ENCODE data around the gene CFAP54.
A peak's percentile ranks its signal among the peaks of the same experiment; 100 is the strongest.
"Not testable (repeated sequence)": the region's sequence is repeated elsewhere in the genome, so short reads cannot be mapped to it uniquely, and the experiment has no call there.

CFAP54 gene

DNA sequence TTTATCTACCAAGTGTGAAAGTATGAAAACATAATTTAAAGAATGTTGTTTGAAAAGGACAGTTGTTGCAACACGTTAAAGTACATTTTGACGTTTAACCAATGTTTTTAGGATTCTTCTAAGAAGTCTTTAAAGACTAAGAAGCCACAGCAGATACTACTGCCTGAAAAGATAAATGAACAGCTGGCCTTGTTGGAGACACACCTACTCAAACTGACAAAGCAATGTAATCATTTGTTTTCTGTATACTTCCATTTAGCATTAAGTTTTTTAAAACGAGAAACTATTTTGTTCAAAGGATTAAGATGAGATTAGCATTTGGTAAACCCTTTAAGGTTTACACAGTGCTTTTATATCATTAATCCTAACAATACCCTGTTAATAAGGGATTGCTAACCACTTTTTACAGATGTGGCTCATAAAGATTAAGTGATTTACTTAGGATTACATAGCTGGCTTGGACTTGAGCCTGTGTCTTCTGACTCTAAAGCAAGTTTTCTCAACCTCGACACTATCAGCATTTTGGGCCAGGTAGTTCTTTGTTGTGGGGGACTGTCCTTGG is 134.4 kb downstream of the CFAP54 start:
- no peak for DNase-seq

DNA sequence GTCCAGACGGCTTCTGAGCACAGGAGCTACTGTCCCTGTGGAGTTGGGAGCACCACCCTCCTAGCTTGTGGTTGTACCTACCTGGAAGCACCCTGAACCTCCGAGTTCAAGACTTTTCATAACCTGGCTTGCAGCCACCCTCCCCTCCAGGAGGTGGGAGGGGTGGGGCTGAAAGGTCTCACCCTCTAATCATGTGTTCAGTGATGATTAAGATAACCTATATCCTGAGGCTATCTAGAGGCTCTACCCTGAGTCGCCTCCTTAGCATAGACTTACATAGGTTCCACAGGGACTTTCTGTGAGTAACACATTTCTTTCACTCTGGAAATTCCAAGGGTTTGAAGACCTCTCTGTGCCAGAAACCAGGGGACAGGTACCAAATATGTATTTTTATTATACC is 146.5 kb downstream of the CFAP54 start:
- DNase-seq = no peak

DNA sequence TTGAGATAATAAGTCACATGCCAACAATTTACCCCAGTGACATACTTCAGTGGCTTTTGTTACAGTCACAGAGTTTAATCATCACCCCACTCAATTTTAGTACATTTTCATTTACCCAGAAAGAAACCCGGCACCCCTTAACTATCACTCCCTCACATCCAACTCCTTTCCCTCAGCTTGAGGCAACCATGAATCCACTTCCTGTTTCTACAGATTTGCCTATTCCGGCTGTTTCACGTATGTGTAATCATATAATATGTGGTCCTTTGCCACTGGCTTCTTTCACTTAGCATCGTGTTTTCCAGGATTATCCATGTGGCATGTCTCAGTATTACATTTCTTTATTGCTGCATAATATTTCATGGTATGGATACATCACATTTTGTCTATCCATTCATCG is 147.5 kb downstream of the CFAP54 start:
- DNase-seq = no peak

DNA sequence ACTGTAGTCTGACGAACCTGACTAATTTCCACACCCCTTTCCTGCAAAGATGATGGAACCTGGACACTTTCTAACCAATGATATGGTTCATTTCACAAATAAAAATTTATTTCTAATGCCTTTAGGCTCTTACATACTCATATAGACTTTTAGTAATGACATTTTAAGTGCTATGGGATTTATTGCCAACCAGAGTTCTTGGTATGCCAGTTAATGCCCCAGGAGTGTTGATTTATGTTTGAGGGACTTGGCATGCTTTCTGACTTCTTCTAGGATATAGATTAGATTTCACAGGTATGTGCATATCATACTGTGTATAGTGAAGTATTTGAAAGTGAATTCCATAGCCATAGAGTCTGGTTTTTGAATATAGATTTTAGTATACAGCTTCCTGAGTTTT is 159.5 kb downstream of the CFAP54 start:
- DNase-seq = no peak

DNA sequence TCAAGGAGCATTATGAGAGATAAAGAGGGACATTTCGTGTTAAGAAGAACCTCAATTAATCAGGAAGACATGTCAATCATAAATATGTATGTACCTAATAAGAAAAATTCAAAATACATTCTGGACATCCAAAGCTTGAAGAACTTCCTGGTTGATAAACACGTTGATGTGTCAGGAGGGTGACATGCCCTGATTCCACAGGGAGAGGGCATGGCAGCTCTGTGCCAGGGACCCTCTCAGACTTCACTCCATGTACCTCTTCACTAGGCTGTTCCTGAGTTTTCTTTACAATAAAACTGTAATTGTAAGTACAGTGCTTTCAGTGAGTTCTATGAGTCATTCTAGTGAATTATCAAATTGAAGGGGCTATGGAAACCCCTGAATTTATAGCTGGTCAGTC is 163.5 kb downstream of the CFAP54 start:
- no peak for DNase-seq

DNA sequence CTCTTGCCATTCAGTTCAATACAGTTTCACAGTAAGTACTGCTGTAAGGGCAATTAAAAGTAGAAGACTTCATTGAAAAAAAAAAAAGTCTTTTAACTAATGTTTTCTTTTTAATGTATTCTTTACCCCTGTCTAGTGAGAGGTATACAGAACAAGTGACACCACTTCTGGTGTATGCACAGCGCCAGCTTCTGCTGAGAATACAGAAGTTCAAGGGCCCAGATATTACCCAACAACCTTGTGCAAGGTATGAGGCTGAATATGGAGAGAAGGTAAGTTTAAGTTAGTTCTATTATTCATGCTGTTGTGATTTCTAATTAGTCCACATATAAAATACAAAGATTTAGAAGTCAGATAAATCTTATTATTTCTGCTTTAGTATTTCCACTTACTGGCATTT is 168.7 kb downstream of the CFAP54 start:
- no peak for DNase-seq

DNA sequence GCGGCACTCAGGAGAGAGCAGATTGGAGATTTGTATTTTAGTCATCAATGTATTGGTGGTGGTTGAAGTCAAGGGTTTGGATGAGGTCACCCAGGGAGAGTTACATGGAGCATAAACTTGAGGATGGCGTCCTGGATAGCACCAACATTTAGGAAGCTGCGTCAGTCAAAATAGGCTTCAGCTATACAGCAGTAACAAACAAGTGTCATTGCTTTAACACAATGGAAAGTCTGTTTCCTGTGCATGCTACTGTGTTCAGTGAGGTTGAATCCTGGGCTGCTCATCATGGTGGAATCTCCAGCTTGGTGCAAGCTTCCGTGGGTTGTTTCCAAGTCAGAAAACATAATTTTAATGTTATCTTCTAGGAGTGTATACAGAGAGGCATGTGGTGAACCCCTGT is 180.4 kb downstream of the CFAP54 start:
- no peak for DNase-seq

DNA sequence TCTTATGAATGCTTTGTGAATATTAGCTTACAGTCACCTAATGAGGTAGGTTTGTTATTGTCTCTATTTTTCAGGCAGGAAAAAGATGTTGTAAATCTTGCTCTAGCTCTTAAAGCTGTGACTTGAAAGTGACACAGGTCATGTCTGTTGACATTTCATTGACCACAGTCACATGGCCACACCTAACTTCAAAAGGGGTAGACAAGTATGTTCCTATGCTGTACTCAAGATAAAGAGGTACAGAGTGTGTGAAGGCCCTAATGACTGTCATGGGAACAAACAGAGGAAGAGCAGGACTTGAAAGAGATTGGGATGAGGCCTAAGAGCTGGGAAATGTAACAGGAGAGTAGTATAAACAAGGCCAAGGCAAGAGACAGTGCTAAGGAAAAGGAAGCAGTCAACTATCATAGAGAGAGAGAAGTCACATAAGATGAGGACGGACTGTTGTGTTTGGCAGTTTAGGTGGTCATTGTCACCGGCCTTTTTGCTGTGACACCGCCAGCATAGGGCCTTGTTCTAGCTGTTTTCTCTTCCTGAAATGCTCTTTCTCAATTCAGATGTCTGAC is 181.0 kb downstream of the CFAP54 start:
- no peak for DNase-seq

DNA sequence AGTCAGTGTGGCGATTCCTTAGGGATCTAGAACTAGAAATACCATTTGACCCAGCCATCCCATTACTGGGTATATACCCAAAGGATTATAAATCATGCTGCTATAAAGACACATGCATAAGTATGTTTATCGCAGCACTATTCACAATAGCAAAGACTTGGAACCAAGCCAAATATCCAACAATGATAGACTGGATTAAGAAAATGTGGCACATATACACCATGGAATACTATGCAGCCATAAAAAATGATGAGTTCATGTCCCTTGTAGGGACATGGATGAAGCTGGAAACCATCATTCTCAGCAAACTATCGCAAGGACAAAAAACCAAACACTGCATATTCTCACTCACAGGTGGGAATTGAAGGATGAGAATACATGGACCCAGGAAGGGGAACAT is 186.1 kb downstream of the CFAP54 start:
- DNase-seq = not testable (repeated sequence)

DNA sequence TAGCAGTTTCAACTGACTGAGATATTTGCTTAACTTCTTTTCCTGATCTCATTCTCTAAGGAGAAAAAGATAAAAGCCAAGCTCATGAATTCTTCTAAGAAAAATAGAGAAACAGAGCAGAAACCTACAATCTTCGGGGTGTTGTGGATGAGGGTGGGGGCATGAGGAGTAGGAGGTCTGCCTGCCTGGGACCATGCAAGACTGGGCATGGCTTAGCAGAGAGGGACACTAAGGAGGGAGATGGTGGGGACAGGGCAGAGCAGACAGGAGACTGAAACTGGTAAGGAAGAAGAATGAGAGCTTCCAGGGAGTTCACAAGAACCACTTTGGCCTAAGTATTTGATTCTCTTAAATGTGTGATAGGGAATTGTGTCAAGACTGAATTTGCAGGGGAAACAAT is 188.0 kb downstream of the CFAP54 start:
- no peak for DNase-seq

DNA sequence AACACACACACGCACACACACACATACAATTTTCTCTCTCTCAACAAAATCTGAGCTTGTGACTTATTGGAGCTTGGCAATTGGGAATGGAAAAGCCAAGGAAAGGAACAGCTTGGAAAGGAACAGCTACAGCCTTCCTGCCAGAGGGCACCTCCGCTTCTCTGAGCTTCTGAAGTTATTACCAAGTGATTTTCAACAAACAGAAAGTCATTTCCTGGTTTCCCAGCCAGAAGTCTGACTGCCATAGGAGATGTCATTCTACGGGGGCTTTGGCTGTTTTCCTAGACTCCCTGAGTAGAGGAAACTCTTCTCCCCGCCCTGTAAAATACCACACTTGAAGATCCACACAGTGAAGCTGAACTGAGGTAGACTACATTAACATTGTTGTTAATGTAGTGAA is 198.3 kb downstream of the CFAP54 start:
- DNase-seq = no peak

DNA sequence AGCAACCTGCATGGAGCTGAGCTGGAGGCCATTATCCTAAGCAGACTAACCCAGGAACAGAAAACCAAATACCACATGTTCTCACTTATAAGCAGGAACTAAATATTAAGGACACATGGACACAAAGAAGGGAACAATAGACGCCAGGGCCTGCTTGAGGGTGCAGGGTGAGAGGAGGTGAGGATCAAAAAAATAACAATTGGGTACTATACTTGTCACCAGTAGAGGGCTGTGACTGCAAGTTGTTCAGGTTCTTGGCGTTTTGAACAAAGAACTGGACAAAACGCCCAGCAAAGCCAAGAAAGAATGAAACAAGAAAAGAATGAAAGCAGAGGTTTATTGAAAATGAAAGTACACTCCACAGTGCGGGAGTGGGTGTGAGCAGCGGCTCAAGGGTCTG is 209.1 kb downstream of the CFAP54 start:
- no peak for DNase-seq

DNA sequence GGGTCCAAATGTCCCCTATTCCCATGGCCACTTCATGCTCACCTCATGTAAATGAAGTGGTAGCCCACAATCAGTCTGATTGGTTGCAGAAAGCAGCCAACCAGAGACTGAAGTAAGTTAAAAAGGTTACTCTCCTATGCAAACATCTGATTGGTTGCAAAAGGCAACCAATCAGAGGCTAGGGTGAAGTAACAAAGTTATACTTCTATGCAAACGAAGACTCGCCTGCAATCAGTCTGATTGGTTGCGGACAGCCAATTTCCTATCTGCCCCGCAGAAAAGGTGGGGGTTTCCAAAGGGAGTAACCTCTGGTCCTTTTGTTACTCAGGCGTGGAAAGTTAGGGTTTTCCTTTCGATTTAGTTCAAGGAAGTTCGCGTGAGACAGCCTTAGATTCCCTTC is 209.6 kb downstream of the CFAP54 start:
- no peak for DNase-seq

DNA sequence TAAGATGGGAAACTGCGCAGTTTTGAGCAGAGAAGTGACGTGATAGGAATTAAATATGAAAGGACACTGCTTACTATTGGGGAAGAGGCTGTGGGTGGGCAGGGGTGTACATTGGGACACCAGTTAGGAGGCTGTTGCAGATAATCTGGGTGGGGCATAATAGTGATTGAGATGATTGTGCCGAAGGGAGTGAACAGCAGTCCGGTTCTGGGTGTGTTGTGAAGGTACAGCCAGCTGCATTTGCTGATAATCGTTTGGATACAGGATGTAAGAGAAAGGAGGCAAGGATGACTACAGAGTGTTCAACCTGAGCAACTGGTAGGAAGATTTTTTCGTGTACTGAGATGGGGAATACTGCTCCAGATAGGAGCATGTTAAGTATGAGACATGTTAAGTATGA is 212.5 kb downstream of the CFAP54 start:
- no peak for DNase-seq

DNA sequence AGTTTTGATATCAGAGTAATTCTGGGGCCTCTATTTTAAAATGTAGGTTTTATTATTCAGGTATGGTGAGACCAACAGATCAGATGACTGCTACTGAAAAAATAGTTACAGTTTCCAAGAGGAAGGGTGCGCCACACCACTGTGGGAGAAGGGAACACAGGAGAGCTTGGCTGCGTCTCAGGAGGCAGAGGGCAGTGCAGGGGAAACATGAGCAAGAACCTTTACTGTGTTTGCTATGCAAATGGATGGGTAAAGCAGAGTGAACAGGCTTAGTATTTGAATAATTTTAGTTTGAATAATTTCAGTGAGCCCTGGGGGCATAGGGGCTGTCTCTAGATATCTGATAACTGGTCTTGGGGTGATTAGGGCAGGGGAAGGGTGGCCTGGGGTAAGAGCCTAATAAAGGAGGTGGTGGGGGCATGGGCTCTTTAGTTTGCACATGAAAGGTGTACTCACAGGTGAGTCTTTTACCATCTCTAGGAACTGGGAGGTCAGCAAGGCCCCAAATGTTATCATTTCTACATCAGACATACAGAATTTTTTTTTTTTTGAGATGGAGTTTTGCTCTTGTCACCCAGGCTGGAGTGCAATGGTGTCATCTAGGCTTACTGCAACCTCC is 220.9 kb downstream of the CFAP54 start:
- DNase-seq = peak; percentile 54

DNA sequence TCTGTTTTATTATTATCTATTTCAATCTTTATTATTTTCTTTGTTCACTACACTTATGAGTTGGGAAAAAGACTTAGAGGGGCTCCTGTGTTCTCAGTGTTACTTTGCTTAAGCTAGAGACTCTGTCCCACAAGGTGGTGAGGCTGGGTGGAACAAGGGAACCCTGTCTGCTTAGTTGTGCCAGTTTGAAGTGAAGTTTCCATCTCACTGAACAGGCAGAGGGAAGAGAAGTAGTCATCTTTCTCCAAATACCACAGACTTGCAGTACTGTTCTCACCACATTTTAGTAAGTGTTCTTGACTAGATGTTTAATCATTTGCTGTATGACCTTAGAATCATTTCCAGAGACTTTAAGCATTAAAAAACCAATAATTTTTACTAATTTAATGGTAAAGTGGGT is 222.0 kb downstream of the CFAP54 start:
- no peak for DNase-seq

DNA sequence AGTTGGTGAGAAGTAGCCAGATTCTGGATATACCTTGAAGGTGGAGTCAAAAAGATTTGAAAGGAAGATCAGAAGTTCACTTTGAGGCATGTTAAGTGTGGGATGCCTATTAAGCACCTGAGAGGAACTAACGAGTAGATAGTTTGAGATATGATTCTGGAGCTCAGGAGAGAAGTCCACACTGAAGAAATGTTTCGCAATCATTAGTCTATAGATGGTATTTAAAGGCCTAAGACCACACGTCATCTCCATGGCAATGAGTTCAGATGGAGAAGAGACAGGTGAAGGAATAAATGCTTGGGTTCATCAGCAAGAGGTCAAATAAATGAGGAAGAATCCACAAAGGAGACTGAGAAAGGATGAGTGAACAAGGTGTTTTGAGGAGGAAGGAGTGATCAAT is 224.8 kb downstream of the CFAP54 start:
- no peak for DNase-seq

DNA sequence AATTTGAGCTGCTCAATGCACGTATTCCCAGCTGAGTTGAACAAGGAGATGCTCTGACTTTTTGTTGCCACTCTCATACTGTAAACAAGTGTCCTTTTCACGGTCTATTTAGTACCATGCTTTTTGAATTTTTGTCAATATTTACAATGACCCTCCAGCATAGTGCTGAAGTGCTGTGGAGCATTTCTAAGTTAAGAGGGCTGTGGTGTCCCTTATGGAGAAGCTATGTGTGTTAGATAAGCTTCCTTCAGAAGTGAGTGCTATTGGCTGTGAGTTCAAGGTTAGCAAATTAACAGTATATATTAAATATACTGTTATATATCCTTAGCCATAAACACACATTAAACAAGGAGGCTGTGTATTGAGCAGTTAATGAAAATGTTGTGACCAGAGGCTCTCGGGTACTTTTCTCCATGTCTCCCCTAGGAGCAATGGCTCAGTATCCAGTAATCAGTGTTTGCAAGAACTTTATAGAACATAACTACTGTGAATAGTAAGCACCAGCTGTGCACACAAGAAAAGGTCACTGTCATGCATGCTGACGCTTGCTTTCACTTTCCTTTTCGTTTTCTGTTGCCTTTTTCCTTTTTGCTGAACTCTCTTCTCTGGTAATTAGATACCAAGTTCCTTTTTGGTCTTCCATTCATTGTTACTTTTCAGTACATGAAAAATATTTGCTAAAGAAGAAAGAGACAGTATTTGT is 230.4 kb downstream of the CFAP54 start:
- DNase-seq = peak; percentile 85

DNA sequence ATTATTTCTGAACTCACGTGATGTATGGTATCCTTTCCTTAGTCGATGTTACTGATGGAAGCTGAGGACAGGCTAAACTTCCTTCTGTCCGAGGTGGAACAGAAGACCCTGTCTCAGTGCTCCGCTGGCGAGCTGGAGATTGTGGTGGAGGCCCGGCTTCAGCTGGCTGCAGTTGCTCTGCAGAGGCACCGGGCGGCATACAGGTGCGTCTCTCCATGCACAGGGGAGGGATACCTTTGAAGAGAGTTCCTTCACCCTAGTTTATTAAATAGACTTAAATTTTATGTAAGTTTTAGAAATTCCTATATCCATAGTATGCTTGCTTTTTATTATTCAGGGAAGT is 231.0 kb downstream of the CFAP54 start:
- DNase-seq = peak; percentile 83

DNA sequence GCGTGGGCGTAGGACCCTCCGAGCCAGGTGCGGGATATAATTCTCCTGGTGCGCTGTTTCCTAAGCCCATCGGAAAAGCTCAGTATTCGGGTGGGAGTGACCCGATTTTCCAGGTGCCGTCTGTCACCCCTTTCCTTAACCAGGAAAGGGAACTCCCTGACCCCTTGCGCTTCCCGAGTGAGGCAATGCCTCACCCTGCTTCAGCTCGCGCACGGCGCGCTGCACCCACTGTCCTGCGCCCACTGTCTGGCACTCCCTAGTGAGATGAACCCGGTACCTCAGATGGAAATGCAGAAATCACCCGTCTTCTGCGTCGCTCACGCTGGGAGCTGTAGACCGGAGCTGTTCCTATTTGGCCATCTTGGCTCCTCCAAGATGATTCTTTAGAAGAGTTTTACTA is 240.1 kb downstream of the CFAP54 start:
- not testable (repeated sequence) for DNase-seq

DNA sequence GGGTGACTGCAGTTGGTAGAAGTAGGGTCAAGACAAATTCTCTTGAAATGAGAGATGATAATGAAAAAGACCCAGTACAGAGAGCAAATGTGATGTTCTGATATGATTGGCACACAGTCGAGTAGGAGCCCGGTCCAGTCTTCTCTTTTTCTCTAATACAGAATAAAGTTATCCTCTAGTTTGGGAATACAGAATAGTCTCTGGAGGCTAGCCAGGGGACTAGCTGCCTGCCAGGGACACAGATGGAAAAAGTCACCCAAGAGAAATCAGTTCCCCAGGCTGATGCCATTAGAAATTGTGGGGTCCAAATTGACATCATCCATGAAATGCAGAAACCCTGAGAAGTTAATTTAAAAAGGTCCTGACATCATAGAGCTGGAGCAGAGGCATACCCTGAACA is 240.5 kb downstream of the CFAP54 start:
- DNase-seq = no peak

DNA sequence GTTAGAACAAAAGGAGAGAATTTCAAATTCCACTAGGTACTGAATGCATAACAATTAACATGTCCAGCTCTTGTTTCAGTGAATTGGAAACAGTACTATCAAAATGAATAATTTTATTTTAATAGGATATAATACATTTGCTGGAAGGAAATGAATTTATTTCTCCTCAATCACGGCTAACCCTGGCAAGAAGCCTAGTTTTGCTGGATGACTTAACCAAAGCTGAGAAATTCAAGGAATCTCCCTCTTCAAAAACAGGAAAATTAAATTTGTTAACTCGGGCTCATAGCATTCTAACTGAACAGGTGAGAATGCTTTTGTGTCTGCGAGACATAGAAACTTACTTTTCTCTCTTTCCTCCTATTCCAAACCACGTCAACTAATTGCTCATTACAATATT is 254.2 kb downstream of the CFAP54 start:
- no peak for DNase-seq

DNA sequence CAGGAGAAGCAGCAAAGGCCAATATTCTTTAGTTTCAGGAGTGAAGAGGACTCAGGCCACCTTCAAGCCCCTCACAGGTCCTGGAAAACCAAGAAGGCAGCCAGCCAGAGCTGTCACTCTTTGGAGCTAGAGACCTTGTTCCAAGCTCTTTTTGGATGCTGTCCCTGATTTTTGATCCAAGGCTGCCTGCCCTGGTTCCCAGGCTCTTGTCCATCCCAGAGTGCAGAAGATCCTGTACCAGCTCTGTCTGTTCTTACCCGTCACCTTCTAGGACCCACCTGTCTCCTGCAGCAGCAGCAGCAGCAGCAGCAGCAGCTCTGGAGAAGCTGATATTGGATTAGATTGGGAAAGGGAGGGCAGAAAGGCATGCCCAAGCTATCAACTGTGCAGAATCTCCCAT is 260.6 kb downstream of the CFAP54 start:
- DNase-seq = no peak

DNA sequence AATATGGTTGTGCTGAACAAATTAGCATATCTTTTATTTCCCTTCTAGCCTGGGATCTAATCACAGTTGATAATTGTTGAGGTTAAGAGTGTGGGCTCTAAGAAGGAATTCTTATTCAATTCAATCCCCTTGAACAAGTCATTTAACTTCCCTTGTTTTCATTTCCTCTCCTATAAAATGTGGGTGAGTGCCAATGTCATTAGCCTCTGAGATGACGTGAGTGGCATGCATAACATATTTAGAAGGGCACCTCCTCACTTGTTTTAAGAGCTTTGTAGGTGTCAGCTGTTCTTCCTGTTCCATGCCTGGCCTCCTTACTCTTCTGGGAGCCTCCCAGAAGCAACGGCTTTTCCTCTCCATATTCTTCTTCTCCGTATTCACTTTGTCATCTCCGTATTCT is 262.2 kb downstream of the CFAP54 start:
- DNase-seq = peak; percentile 66

DNA sequence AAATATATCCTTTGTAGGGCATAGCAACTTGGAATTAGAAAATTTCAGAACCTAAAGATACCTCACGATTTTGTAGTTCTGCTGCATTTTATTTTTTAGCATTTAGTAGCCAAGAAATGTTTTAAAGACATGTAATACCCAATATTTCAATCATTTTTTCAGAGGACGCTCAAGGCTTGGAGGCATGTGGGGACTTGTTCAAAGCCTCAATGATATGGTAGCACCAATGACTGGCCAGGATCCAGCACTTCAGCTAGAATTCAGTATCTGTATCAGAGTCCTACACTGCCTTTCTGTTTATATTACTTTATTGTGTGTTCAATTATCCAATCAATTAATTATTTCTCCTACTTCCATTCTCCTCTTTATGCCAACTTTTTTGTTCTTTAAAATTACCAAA is 262.8 kb downstream of the CFAP54 start:
- no peak for DNase-seq
